HepG2 (cell line): ENCODE results near the gene BABAM1. TPM values are rescaled to one million over a fixed set of nuclear protein-coding genes. Genes with fewer than 3 reads are reported as not detected.

Experiments
- GZF1 ChIP-seq: sonication (generic); formaldehyde crosslinking; IDR thresholded peaks from 2 replicates; pipeline ENCODE4 v1.5.1; 2020; ENCODE audit warnings: mild to moderate bottlenecking, missing genetic modification reagents
- NPAS2 ChIP-seq: sonication (generic); formaldehyde crosslinking; IDR thresholded peaks from 2 replicates; pipeline ENCODE4 v1.8.0; 2022; ENCODE audit warnings: mild to moderate bottlenecking, missing genetic modification reagents, borderline replicate concordance
- RBM39 ChIP-seq: fragments of 200-400 bp; formaldehyde crosslinking; IDR thresholded peaks from one replicate; pipeline ENCODE4 v1.6.1; 2018; ENCODE audit warnings: antibody characterized with exemption, mild to moderate bottlenecking, low read depth, low read length; ENCODE audit not compliant: poor library complexity, severe bottlenecking
- WIZ ChIP-seq: sonication (generic); formaldehyde crosslinking; IDR thresholded peaks from 2 replicates; pipeline ENCODE4 v1.5.1; 2020; ENCODE audit warnings: mild to moderate bottlenecking, missing genetic modification reagents
- ZBTB40 ChIP-seq, 2 experiments: fragments of 450-650 bp in 1 of 2; sonication (generic) in 1 of 2; formaldehyde crosslinking in 1 of 2; IDR thresholded peaks; 2 replicates each; pipeline versions ENCODE4 v1.6.1 to v1.8.0; 2016 to 2022; ENCODE audit warnings: antibody characterized with exemption in 1 of 2, mild to moderate bottlenecking in 1 of 2, missing genetic modification reagents in 1 of 2
- ZHX2 ChIP-seq, 2 experiments: sonication (generic) in 1 of 2; formaldehyde crosslinking in 1 of 2; IDR thresholded peaks; 2 replicates each; pipeline versions ENCODE4 v1.6.1 to v1.9.0; 2014 to 2022; ENCODE audit warnings: antibody characterized with exemption in 1 of 2, borderline replicate concordance in 1 of 2, inconsistent platforms in 1 of 2, low read depth in 1 of 2, missing genetic modification reagents in 1 of 2
- ZNF431 ChIP-seq: sonication (generic); formaldehyde crosslinking; IDR thresholded peaks from 2 replicates; pipeline ENCODE4 v1.9.0; 2022; ENCODE audit warnings: missing genetic modification reagents, low read depth, mild to moderate bottlenecking, borderline replicate concordance
- ZNF616 ChIP-seq: sonication (generic); formaldehyde crosslinking; IDR thresholded peaks from 2 replicates; pipeline ENCODE4 v1.5.0; 2020; ENCODE audit warnings: low read depth, mild to moderate bottlenecking, missing genetic modification reagents
- ZNF670 ChIP-seq: sonication (generic); formaldehyde crosslinking; IDR thresholded peaks from 2 replicates; pipeline ENCODE4 v1.8.0; 2022; ENCODE audit warnings: mild to moderate bottlenecking, missing genetic modification reagents, borderline replicate concordance
- ZNF724P ChIP-seq: sonication (generic); formaldehyde crosslinking; IDR thresholded peaks from 2 replicates; pipeline ENCODE4 v1.8.0; 2022; ENCODE audit warnings: missing genetic modification reagents, borderline replicate concordance
- ZNF768 ChIP-seq: sonication (generic); formaldehyde crosslinking; IDR thresholded peaks from 2 replicates; pipeline ENCODE4 v1.4.0; 2020; ENCODE audit warnings: missing genetic modification reagents
- ZSCAN31 ChIP-seq: sonication (generic); formaldehyde crosslinking; IDR thresholded peaks from 2 replicates; pipeline ENCODE4 v1.5.0; 2020; ENCODE audit warnings: low read depth, mild to moderate bottlenecking, missing genetic modification reagents
- polyA plus RNA-seq, 8 experiments: library from polyadenylated mRNA; depleted of rRNA in 3 of 8; stranded (reverse) in 7 of 8; unstranded in 1 of 8; fragments of >200 nt; fragmentation: Illumina TruSeq in 4 of 8; extraction: Trizol in 4 of 8; gene quantifications; 2 replicates each; pipeline versions ENCODE4 v1.2.1 to v1.2.3, GENCODE V29; 2011 to 2016; ENCODE audit warnings: low read depth in 4 of 8, missing spikeins in 1 of 8, mixed read lengths in 1 of 8; ENCODE audit not compliant: insufficient read depth in 1 of 8
- total RNA-seq, 5 experiments: library from RNA; depleted of rRNA; stranded (reverse); fragments of >200 nt; fragmentation: Illumina TruSeq; extraction: Trizol; gene quantifications; 2 replicates each; pipeline ENCODE4 v1.2.3, GENCODE V29; 2016; ENCODE audit warnings: low read depth in 1 of 5

BABAM1 gene
- total and polyA plus RNA-seq, 2 of the 13 experiments (the other 11 are each of a cell fraction or from before 2014, with no cell fraction given): 70.0 to 82.0 TPM

GRCh38 chr19:17305517-17306284 is 38.5 kb downstream of the BABAM1 start, which contains the start of gene MRPL34 (continued):
- no peak for TF ChIP-seq ZBTB40 (IDR thresholded peaks at IDR 0.05)
- TF ChIP-seq ZBTB40 (CRISPR knock-in tag; IDR thresholded peaks at IDR 0.05): no peak; the same call in 1 of the 2 replicates
- TF ChIP-seq GZF1 (CRISPR knock-in tag): peak; percentile 75; the same call in 1 of the 2 replicates
- TF ChIP-seq RBM39: peak; percentile 59
- TF ChIP-seq NPAS2: no peak
- peak; percentile 25; the same call in 1 of the 2 replicates for TF ChIP-seq ZSCAN31 (CRISPR knock-in tag)
- peak; percentile 98 for TF ChIP-seq ZNF768 (CRISPR knock-in tag)
- 0 out of 2 replicates have a peak, but pooled peaks have one; percentile 15 for TF ChIP-seq ZHX2 (IDR thresholded peaks at IDR 0.05; ENCODE audit: low read depth)
- TF ChIP-seq ZHX2 (CRISPR knock-in tag; IDR thresholded peaks at IDR 0.05; ENCODE audit: borderline replicate concordance): no peak; the same call in 1 of the 2 replicates
- TF ChIP-seq ZNF431: no peak
- peak; percentile 85 for TF ChIP-seq ZNF670 (CRISPR knock-in tag)
- TF ChIP-seq ZNF616 (CRISPR knock-in tag): no peak
- TF ChIP-seq ZNF724P (CRISPR knock-in tag): no peak
- TF ChIP-seq WIZ (CRISPR knock-in tag): no peak
